ENCODE measurements around the gene ETFA.

GRCh38 chr15:76215634-76216033 is 95.6 kb downstream of the ETFA start:
- no peak for TF ChIP-seq CTCF (IDR thresholded peaks at IDR 0.05)
- TF ChIP-seq POLR2A (IDR thresholded peaks at IDR 0.05), result no peak
- no peak for TF ChIP-seq POLR2AphosphoS5 (IDR thresholded peaks at IDR 0.05)

Data from prostate gland (tissue), 2 donors.